GM12878 (cell line): Measurements from ENCODE around the gene CACNA1B. TPM values are rescaled to one million over a fixed set of nuclear protein-coding genes. Genes with fewer than 3 reads are reported as not detected.

Experiments used
- ATAC-seq: fragments of 200-7000 bp; cut with Tn5 transposase; 3 replicates; pipeline ENCODE4 v1.9.1; 2020; ENCODE audit warnings: mild to moderate bottlenecking, moderate library complexity
- BruUV-seq: library from RNA; stranded (reverse); fragments of 400-500 nt; replicated peaks from 2 replicates; lab custom pipeline; 2021; lab: Mats Ljungman, UMichigan
- CTCF ChIA-PET: fragments of 300-600 bp; sonication (Branson Sonifier 250); formaldehyde crosslinking; extraction: SDS; loops from one replicate; lab custom pipeline; 2021; ENCODE audit warnings: inconsistent platforms; lab: Yijun Ruan, JAX
- POLR2A ChIA-PET: fragments of 350-600 bp; formaldehyde crosslinking; extraction: SDS; loops from one replicate; lab custom pipeline; 2021; ENCODE audit warnings: inconsistent platforms; lab: Charles Lee
- RAD21 ChIA-PET: fragments of 300-600 bp; sonication (Branson Sonifier 250); formaldehyde crosslinking; loops from one replicate; lab custom pipeline; 2023; ENCODE audit warnings: antibody characterized with exemption; ENCODE audit not compliant: unreplicated experiment; lab: Charles Lee
- SMC1A ChIA-PET: fragments of 300-600 bp; sonication (Branson Sonifier 250); formaldehyde crosslinking; loops from one replicate; lab custom pipeline; 2023; ENCODE audit not compliant: unreplicated experiment, uncharacterized antibody; lab: Charles Lee
- DNase-seq: peaks from one replicate; pipeline ENCODE4 v3.0.0-alpha.2; 2011; ENCODE audit warnings: low read depth, low spot score
- FAIRE-seq: peaks from 3 replicates; lab custom pipeline; 2011; peaks lifted over from hg19 to GRCh38; lab: Jason Lieb, UNC
- H2AFZ ChIP-seq: 2 replicates; pipeline ENCODE4 v1.6.0; 2011; ENCODE audit warnings: low read depth, low read length, control low read depth; ENCODE audit not compliant: control insufficient read depth
- H3K27ac ChIP-seq: 2 replicates; pipeline ENCODE4 v1.5.1; 2011; ENCODE audit warnings: control low read depth; ENCODE audit not compliant: control insufficient read depth, insufficient read depth
- H3K27me3 ChIP-seq, 2 experiments: replicated peaks in 1 of 2; 2 replicates each; pipeline versions ENCODE4 v1.6.0 to v1.6.1; 2011; ENCODE audit warnings: low read length in 1 of 2; ENCODE audit not compliant: control insufficient read depth in 2 of 2, insufficient read depth in 2 of 2
- H3K36me3 ChIP-seq, 2 experiments: 2 replicates each; pipeline ENCODE4 v1.5.1; 2011; ENCODE audit warnings: low read length in 1 of 2; ENCODE audit not compliant: control insufficient read depth in 2 of 2, insufficient read depth in 2 of 2
- H3K4me1 ChIP-seq: 2 replicates; pipeline ENCODE4 v1.6.1; 2011; ENCODE audit warnings: mild to moderate bottlenecking, low read length, moderate library complexity, mixed read lengths; ENCODE audit not compliant: control insufficient read depth, insufficient read depth
- H3K4me2 ChIP-seq: 2 replicates; pipeline ENCODE4 v1.6.0; 2011; ENCODE audit warnings: control low read depth; ENCODE audit not compliant: control insufficient read depth, insufficient read depth
- H3K4me3 ChIP-seq: fragments of 200-600 bp; sonication (generic); 2 replicates; pipeline ENCODE4 v1.5.1; 2016
- H3K79me2 ChIP-seq: 2 replicates; pipeline ENCODE4 v1.6.0; 2011; ENCODE audit warnings: low read length; ENCODE audit not compliant: control insufficient read depth, insufficient read depth
- H3K9ac ChIP-seq: 2 replicates; pipeline ENCODE4 v1.8.0; 2011; ENCODE audit warnings: low read length, control low read depth, mixed read lengths; ENCODE audit not compliant: control insufficient read depth, insufficient read depth
- H3K9me3 ChIP-seq: replicated peaks from 3 replicates; pipeline ENCODE4 v1.5.1; 2011; ENCODE audit warnings: mild to moderate bottlenecking, low read length; ENCODE audit not compliant: control insufficient read depth, insufficient read depth
- H4K20me1 ChIP-seq: 2 replicates; pipeline ENCODE4 v1.6.0; 2011; ENCODE audit not compliant: control insufficient read depth, insufficient read depth
- BHLHE40 ChIP-seq, 2 experiments: fragments of 450-650 bp in 1 of 2; IDR thresholded peaks; 2 replicates each; pipeline ENCODE4 v1.6.1; 2011 to 2017; ENCODE audit warnings: low read depth in 2 of 2, borderline replicate concordance in 1 of 2, improper control_type of control experiment in 1 of 2, low read length in 1 of 2, mild to moderate bottlenecking in 1 of 2
- CHD4 ChIP-seq: fragments of 200-600 bp; sonication (generic); IDR thresholded peaks from 2 replicates; pipeline ENCODE4 v1.6.1; 2016; ENCODE audit warnings: mild to moderate bottlenecking
- CREB1 ChIP-seq: IDR thresholded peaks from 2 replicates; pipeline ENCODE4 v1.6.1; 2012; ENCODE audit warnings: low read depth, mild to moderate bottlenecking, inconsistent platforms
- ETV6 ChIP-seq, 2 experiments: fragments of 450-650 bp in 1 of 2; IDR thresholded peaks in 1 of 2; conservative IDR thresholded peaks in 1 of 2; 2 replicates each; pipeline ENCODE4 v1.6.1; 2014; ENCODE audit warnings: antibody characterized with exemption in 1 of 2, borderline replicate concordance in 1 of 2, low read depth in 1 of 2, mild to moderate bottlenecking in 1 of 2, moderate library complexity in 1 of 2
- FOXK2 ChIP-seq: fragments of 450-650 bp; IDR thresholded peaks from 2 replicates; pipeline ENCODE4 v1.6.1; 2017; ENCODE audit warnings: mild to moderate bottlenecking, moderate library complexity
- MXI1 ChIP-seq: fragments of 150-350 bp; IDR thresholded peaks from 2 replicates; pipeline ENCODE4 v1.6.1; 2011; ENCODE audit warnings: low read depth, mild to moderate bottlenecking, inconsistent platforms, low read length, improper control_type of control experiment
- PAX8 ChIP-seq: fragments of 450-650 bp; IDR thresholded peaks from 2 replicates; pipeline ENCODE4 v1.6.1; 2017; ENCODE audit warnings: mild to moderate bottlenecking, moderate library complexity
- SUPT20H ChIP-seq: IDR thresholded peaks from 2 replicates; pipeline ENCODE4 v1.6.1; 2011; ENCODE audit warnings: low read depth, mild to moderate bottlenecking, low read length, moderate library complexity, borderline replicate concordance; ENCODE audit not compliant: control insufficient read depth
- WGBS: methylation state at CpG from one replicate; pipeline ENCODE4 v1.1.6; 2016; ENCODE audit warnings: low lambda C conversion rate; ENCODE audit not compliant: insufficient replicate concordance, insufficient coverage; ENCODE audit errors: missing lambda C conversion rate; 5-methylcytosine and 5-hydroxymethylcytosine counted together
- in situ Hi-C: fragments of 300-500 bp; cut with MboI; formaldehyde crosslinking; loops from 9 replicates; pipeline ENCODE4 v1.14.3; 2018; ENCODE audit warnings: mixed read lengths
- intact Hi-C: fragments of 100-400 bp; cut with micrococcal nuclease; formaldehyde crosslinking; loops from one replicate; pipeline ENCODE4 v1.14.2; 2022; ENCODE audit not compliant: unreplicated experiment
- polyA plus RNA-seq, 11 experiments: library from polyadenylated mRNA; depleted of rRNA in 4 of 11; unstranded in 6 of 11; stranded (reverse) in 5 of 11; fragments of >200 nt; fragmentation: Nextera tagmentation in 4 of 11; fragmentation: Illumina TruSeq in 1 of 11; extraction: Ambion mirVana in 4 of 11; extraction: Trizol in 1 of 11; gene quantifications; 1 replicate in 1 of 11; 2 replicates in 10 of 11; pipeline versions ENCODE4 v1.2.1 to v1.2.3, GENCODE V29; 2011 to 2016; ENCODE audit warnings: inconsistent platforms in 2 of 11, missing spikeins in 2 of 11, low read depth in 1 of 11
- total RNA-seq, 4 experiments: library from RNA; depleted of rRNA in 3 of 4; stranded (reverse); fragments of >200 nt in 3 of 4; fragmentation: Illumina TruSeq in 1 of 4; extraction: Trizol in 1 of 4; gene quantifications; 2 replicates each; pipeline versions ENCODE4 v1.2.1 to v1.2.3, GENCODE V29; 2013 to 2021
- TF ChIP-seq, protein P1 (sequence below): fragments of 450-650 bp; IDR thresholded peaks from 2 replicates; pipeline ENCODE4 v1.6.1; 2018; ENCODE audit warnings: mild to moderate bottlenecking, low read depth, moderate library complexity; ENCODE audit not compliant: partially characterized antibody
- TF ChIP-seq, protein P2 (sequence below): IDR thresholded peaks from 2 replicates; pipeline ENCODE4 v1.6.1; 2012; ENCODE audit warnings: low read depth, low read length, improper control_type of control experiment
- TF ChIP-seq, protein P3 (sequence below): fragments of 450-650 bp; formaldehyde crosslinking; IDR thresholded peaks from 2 replicates; pipeline ENCODE4 v1.4.0; 2022; ENCODE audit warnings: mild to moderate bottlenecking, moderate library complexity
- TF ChIP-seq, protein P4 (sequence below): fragments of 150-350 bp; IDR thresholded peaks from 2 replicates; pipeline ENCODE4 v1.6.1; 2016; ENCODE audit warnings: low read depth, low read length

Gene CACNA1B
- total and polyA plus RNA-seq, 10 of the 15 experiments (the other 5 are each of a cell fraction or from before 2014, with no cell fraction given): 0.01 to 0.03 (median 0.01) TPM; not detected in 7

DNA sequence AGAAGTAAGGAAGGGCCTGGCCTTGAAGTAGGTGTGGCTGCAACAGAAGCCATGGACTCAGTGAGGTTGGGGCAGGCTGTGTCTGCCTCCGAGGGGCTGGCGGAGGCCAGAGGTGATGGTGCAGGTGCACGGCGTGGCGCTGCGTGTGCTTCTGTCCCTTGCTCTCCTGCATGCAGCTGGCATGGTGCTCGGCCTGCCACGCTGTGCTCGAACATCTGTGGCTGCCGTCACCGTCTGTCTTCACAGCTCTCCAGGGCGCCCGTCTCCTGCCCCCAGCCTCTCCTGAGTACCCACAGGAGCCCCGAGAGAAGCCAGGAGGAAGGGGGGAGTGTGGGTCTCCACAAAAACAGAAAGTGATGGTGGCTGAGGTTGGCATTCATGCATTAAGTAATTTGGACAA is 193.7 kb downstream of the CACNA1B start:
- RAD21 ChIA-PET: no interaction called here
- H2AFZ ChIP-seq: no peak overlapping the region
- no peaks in the 10 kb centered on the region for H4K20me1 ChIP-seq
- H3K27ac ChIP-seq: no peak overlapping the region
- SMC1A ChIA-PET: no interaction called here
- H3K79me2 ChIP-seq: no peaks in the 10 kb centered on the region
- CTCF ChIA-PET: no interaction called here
- no TSS peak for BruUV-seq
- no peak overlapping the region for H3K4me2 ChIP-seq
- ATAC-seq (no peak), DNase-seq (no peak), FAIRE-seq (no peak)
- H3K36me3 ChIP-seq: no peaks in the 10 kb centered on the region
- TF ChIP-seq CREB1: no peak
- no peak for TF ChIP-seq ETV6 (conservative IDR thresholded peaks at IDR 0.05 in 1 of 2, IDR thresholded peaks at IDR 0.05 in 1 of 2; ENCODE audit: borderline replicate concordance in 1 of 2, low read depth in 1 of 2)
- no peak for TF ChIP-seq FOXK2
- no peak for TF ChIP-seq CHD4
- TF ChIP-seq SUPT20H: no peak
- TF ChIP-seq, protein P1, sequence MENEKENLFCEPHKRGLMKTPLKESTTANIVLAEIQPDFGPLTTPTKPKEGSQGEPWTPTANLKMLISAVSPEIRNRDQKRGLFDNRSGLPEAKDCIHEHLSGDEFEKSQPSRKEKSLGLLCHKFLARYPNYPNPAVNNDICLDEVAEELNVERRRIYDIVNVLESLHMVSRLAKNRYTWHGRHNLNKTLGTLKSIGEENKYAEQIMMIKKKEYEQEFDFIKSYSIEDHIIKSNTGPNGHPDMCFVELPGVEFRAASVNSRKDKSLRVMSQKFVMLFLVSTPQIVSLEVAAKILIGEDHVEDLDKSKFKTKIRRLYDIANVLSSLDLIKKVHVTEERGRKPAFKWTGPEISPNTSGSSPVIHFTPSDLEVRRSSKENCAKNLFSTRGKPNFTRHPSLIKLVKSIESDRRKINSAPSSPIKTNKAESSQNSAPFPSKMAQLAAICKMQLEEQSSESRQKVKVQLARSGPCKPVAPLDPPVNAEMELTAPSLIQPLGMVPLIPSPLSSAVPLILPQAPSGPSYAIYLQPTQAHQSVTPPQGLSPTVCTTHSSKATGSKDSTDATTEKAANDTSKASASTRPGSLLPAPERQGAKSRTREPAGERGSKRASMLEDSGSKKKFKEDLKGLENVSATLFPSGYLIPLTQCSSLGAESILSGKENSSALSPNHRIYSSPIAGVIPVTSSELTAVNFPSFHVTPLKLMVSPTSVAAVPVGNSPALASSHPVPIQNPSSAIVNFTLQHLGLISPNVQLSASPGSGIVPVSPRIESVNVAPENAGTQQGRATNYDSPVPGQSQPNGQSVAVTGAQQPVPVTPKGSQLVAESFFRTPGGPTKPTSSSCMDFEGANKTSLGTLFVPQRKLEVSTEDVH: no peak
- TF ChIP-seq, protein P2, sequence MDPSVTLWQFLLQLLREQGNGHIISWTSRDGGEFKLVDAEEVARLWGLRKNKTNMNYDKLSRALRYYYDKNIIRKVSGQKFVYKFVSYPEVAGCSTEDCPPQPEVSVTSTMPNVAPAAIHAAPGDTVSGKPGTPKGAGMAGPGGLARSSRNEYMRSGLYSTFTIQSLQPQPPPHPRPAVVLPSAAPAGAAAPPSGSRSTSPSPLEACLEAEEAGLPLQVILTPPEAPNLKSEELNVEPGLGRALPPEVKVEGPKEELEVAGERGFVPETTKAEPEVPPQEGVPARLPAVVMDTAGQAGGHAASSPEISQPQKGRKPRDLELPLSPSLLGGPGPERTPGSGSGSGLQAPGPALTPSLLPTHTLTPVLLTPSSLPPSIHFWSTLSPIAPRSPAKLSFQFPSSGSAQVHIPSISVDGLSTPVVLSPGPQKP: no peak
- no peak for TF ChIP-seq MXI1
- no peak for TF ChIP-seq BHLHE40 (IDR thresholded peaks at IDR 0.05; ENCODE audit: borderline replicate concordance in 1 of 2, low read depth in 2 of 2, low read length in 1 of 2)
- TF ChIP-seq, protein P3, sequence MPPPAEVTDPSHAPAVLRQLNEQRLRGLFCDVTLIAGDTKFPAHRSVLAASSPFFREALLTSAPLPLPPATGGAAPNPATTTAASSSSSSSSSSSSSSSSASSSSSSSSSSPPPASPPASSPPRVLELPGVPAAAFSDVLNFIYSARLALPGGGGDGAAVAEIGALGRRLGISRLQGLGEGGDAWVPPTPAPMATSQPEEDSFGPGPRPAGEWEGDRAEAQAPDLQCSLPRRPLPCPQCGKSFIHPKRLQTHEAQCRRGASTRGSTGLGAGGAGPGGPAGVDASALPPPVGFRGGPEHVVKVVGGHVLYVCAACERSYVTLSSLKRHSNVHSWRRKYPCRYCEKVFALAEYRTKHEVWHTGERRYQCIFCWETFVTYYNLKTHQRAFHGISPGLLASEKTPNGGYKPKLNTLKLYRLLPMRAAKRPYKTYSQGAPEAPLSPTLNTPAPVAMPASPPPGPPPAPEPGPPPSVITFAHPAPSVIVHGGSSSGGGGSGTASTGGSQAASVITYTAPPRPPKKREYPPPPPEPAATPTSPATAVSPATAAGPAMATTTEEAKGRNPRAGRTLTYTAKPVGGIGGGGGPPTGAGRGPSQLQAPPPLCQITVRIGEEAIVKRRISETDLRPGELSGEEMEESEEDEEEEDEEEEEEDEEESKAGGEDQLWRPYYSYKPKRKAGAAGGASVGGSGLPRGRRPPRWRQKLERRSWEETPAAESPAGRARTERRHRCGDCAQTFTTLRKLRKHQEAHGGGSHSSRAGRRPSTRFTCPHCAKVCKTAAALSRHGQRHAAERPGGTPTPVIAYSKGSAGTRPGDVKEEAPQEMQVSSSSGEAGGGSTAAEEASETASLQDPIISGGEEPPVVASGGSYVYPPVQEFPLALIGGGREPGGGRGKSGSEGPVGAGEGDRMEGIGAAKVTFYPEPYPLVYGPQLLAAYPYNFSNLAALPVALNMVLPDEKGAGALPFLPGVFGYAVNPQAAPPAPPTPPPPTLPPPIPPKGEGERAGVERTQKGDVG (CRISPR knock-in tag): no peak
- TF ChIP-seq, protein P4, sequence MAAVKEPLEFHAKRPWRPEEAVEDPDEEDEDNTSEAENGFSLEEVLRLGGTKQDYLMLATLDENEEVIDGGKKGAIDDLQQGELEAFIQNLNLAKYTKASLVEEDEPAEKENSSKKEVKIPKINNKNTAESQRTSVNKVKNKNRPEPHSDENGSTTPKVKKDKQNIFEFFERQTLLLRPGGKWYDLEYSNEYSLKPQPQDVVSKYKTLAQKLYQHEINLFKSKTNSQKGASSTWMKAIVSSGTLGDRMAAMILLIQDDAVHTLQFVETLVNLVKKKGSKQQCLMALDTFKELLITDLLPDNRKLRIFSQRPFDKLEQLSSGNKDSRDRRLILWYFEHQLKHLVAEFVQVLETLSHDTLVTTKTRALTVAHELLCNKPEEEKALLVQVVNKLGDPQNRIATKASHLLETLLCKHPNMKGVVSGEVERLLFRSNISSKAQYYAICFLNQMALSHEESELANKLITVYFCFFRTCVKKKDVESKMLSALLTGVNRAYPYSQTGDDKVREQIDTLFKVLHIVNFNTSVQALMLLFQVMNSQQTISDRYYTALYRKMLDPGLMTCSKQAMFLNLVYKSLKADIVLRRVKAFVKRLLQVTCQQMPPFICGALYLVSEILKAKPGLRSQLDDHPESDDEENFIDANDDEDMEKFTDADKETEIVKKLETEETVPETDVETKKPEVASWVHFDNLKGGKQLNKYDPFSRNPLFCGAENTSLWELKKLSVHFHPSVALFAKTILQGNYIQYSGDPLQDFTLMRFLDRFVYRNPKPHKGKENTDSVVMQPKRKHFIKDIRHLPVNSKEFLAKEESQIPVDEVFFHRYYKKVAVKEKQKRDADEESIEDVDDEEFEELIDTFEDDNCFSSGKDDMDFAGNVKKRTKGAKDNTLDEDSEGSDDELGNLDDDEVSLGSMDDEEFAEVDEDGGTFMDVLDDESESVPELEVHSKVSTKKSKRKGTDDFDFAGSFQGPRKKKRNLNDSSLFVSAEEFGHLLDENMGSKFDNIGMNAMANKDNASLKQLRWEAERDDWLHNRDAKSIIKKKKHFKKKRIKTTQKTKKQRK: no peak
- TF ChIP-seq PAX8: no peak
- H3K27me3 ChIP-seq: no peaks in the 10 kb centered on the region; a peak in 2 of 4 replicates
- intact Hi-C loops (no loop called here), in situ Hi-C loops (no loop called here)
- WGBS: 44% methylated on average over 14 of the region's 14 CpGs
- no peak overlapping the region for H3K4me3 ChIP-seq
- H3K9me3 ChIP-seq: no peaks in the 10 kb centered on the region
- no peak overlapping the region for H3K9ac ChIP-seq
- no peaks in the 10 kb centered on the region for H3K4me1 ChIP-seq
- POLR2A ChIA-PET: no interaction called here
